Islet precursor cell (in vitro differentiated cells): ENCODE data around the gene TMEM179.

Experiments used
- DNase-seq: peaks from one replicate; pipeline ENCODE4 v3.0.0-alpha.2; 2018

Gene TMEM179

GRCh38 chr14:104567141-104567956, 37.2 kb downstream of the TMEM179 start:
- no peak for DNase-seq

GRCh38 chr14:104564744-104565679, 39.6 kb downstream of the TMEM179 start:
- DNase-seq = no peak

- DNase-seq = peak; percentile 91
Observed at GRCh38 chr14:104563742-104564615, 40.6 kb downstream of the TMEM179 start.

- no peak for DNase-seq
Observed at GRCh38 chr14:104563191-104563741, 41.3 kb downstream of the TMEM179 start.

- DNase-seq = no peak
Observed at GRCh38 chr14:104562606-104563005, 42.0 kb downstream of the TMEM179 start.

GRCh38 chr14:104561632-104562495, 42.7 kb downstream of the TMEM179 start:
- no peak for DNase-seq

- DNase-seq = no peak
Observed at GRCh38 chr14:104561124-104561557, 43.4 kb downstream of the TMEM179 start.

GRCh38 chr14:104560586-104560945, 44.0 kb downstream of the TMEM179 start:
- no peak for DNase-seq

GRCh38 chr14:104559804-104560585, 44.6 kb downstream of the TMEM179 start:
- no peak for DNase-seq

- no peak for DNase-seq
Observed at GRCh38 chr14:104559028-104559803, 45.4 kb downstream of the TMEM179 start.

GRCh38 chr14:104558231-104559027, 46.1 kb downstream of the TMEM179 start:
- no peak for DNase-seq

- no peak for DNase-seq
Observed at GRCh38 chr14:104557766-104558165, 46.8 kb downstream of the TMEM179 start.

GRCh38 chr14:104557086-104557485, 47.5 kb downstream of the TMEM179 start:
- no peak for DNase-seq

GRCh38 chr14:104556256-104557021, 48.1 kb downstream of the TMEM179 start:
- no peak for DNase-seq

GRCh38 chr14:104555430-104556255, 48.9 kb downstream of the TMEM179 start:
- no peak for DNase-seq

- no peak for DNase-seq
Observed at GRCh38 chr14:104554608-104555429, 49.8 kb downstream of the TMEM179 start.
